GM12872 (cell line): ENCODE measurements around the gene SLC4A11.

Source experiments
- TF ChIP-seq, protein P1 (sequence below): IDR thresholded peaks from 3 replicates; pipeline ENCODE4 v1.5.1; 2011; ENCODE audit warnings: low read depth, mild to moderate bottlenecking, low read length, moderate library complexity; ENCODE audit not compliant: insufficient read depth

The SLC4A11 gene

DNA sequence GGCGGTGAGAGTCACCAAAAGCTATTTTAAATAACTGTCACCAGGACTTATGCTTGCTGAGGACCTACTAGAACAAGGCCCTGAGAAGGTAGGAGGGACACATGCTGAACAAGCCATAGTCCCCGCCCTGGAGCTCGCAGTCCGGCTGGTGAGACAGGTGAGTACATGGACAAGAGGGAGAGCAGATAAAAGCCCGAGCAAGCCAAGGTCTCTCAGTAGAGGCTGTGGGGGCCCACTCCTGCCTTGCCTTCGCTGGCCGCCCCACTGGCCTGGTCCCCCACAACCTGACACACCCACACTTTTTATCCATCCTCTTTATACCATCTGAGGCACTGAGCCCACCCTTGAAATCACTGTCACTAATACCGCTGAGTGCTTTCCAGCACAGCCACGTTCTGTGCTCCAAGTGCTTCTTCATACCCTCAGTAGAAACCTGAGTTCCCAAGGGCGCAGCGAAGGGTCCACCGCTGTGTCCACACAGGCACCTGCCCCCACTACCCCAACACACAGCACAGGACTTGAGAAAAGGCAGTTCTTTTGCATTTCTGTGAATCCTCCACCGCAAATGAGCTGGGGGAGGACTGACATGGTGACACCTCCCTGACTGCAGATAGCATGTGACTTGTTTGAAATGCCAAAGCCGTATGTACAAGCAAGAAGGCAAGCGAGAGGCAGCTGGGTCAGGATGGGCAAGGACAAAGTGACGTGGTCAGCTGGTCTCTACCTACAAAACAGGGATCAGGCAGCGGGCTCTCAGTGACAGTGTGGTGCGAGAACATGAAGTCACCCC, 46.6 kb downstream of the SLC4A11 start:
- TF ChIP-seq, protein P1, sequence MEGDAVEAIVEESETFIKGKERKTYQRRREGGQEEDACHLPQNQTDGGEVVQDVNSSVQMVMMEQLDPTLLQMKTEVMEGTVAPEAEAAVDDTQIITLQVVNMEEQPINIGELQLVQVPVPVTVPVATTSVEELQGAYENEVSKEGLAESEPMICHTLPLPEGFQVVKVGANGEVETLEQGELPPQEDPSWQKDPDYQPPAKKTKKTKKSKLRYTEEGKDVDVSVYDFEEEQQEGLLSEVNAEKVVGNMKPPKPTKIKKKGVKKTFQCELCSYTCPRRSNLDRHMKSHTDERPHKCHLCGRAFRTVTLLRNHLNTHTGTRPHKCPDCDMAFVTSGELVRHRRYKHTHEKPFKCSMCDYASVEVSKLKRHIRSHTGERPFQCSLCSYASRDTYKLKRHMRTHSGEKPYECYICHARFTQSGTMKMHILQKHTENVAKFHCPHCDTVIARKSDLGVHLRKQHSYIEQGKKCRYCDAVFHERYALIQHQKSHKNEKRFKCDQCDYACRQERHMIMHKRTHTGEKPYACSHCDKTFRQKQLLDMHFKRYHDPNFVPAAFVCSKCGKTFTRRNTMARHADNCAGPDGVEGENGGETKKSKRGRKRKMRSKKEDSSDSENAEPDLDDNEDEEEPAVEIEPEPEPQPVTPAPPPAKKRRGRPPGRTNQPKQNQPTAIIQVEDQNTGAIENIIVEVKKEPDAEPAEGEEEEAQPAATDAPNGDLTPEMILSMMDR: no peak

DNA sequence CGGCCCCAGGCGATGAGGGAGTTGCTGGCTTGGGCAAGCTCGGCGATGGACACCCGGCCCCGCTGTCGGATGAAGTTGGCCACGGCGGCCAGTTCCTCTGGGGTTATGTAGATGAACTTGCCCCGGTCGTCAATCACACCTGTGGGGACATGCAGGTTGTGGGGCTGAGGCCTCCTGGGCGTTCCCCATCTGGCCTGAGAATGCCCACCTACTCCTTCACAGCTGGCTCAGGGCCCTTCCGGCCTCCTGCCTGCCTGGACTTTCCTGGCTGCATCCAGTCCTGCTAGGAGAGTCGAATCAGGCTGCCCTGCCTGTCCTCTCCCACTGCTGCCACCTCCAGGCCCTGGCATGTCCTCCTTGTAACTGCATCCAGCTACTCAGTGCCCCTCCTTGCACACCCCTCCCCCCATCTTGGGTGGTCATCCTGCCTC, 48.3 kb downstream of the SLC4A11 start:
- TF ChIP-seq, protein P1: no peak

- TF ChIP-seq, protein P1: no peak
Measured at GRCh38 chr20:3189561-3190131, 49.3 kb downstream of the SLC4A11 start.

DNA sequence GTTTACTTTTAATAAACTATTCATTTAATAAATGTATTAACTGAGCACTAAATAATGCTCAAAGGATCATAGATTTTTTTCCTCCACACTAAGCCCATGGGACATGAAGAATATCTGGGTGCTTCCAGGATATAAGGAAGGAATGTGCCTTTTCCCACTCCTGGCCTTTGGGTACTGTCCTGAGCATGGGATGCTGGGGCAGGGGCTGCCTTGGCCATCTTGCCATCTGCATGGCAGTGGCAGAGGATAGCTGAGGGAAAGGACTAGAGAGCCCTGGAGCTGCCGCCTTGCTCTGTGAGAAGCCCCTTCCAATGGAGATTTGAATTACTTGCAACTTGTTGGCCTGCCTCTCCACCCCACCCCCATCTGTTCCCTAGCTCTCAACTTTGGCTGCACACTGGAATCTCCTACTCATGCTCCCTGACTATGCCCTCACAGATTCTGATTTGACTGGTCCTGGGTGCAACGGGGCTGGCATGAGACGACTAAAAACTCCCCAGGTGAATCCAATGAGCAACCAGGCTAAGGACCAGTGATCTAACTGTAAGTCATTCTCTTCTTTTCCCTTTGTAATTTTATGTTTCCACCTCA, 50.1 kb downstream of the SLC4A11 start:
- TF ChIP-seq, protein P1: no peak

DNA sequence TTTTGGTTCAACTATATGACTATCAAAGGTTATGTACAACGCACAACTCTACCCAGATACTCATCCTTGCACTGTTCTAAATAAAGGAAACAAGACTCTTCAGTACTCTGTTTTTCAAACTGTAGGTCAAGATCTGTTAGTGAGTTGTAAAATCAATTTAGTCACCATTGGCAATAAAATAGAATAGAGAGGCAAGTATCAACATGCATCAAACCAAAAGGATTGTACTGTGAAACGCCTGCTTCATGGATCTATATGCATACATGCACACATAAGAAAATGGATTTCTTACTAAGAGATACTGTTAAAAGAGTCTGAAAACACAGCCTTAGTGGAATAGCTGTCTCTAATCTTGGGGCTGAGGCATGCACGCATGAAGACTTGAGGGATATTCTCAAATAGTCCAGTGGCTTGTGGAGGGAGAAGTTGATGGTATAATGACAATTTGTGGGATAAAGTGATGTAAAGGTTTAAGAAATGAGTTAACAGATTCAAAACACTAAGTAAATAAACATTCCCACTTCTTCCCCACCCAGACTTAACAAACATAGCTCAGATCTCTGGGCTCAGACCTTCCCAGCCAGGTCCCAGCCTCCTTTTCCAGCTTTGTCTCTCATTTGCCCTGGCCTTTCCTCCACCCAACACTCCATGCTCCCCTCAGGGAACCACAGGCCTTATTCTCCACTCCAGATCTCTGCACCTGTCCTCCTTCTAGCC, 54.9 kb downstream of the SLC4A11 start:
- TF ChIP-seq, protein P1: no peak

- TF ChIP-seq, protein P1: no peak
Measured at GRCh38 chr20:3181270-3181669, 57.7 kb downstream of the SLC4A11 start.

DNA sequence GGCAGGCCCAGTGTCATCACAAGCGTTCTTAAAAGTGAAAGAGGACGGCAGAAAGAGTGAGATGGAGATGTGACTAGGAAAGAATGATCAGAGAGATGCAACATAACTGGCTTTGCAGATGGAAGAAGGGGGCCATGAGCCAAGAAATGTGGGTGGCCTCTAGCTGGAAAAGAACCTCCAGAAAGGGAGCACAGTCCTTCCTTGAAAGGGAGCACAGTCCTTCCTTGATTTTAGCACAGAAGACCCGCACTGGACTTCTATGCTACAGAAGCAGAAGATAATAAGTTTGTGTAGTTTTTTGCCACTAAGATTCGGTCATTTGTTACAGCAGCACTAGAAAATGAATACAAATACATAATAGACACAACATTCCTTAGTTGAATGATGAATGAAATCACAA, 58.7 kb downstream of the SLC4A11 start:
- TF ChIP-seq, protein P1: no peak
